Measurements from ENCODE around the gene ELL2. TPM values are rescaled to one million over a fixed set of nuclear protein-coding genes. Genes with fewer than 3 reads are reported as not detected.

Gene ELL2
- total RNA-seq, 2 donors from 2014 or later = 83.9 to 248 TPM

DNA sequence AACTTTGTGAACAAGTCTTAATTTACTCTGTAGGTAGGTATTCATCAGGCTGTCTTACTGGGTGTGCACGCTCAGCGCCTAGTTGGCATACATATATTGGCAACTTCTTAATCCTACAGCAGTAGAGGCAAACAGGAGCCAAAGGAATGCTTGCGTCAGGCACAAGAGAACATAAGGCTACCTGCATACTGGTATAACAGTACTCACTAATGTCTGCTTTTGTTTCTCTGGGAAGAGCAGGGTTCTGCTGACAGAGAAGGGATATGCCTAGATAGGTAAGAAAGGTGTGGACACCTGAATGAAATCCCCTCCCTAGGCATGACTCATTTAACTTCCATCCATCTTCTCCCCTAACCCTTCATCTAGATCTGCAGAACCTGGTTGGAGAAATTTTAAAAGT is 40.1 kb downstream of the ELL2 start:
- Histone ChIP-seq H3K27me3 (replicated peaks; ENCODE audit: insufficient read depth) (no peaks in the 10 kb centered on the region), H3K36me3 (no peaks in the 10 kb centered on the region), H3K9me3 (no peaks in the 10 kb centered on the region), H3K27ac (no peak overlapping the region), H3K4me1 (ENCODE audit: control insufficient read depth in 1 of 2, low read depth in 2 of 2) (peaks cover 53 to 59% of the 10 kb centered on the region in 2 donors), H3K4me3 (no peak overlapping the region)
- ATAC-seq (ENCODE audit: insufficient number of reproducible peaks, low FRiP score, low read depth) = no peak
- DNase-seq (ENCODE audit: low spot score) = no peak
- TF ChIP-seq, protein P1, sequence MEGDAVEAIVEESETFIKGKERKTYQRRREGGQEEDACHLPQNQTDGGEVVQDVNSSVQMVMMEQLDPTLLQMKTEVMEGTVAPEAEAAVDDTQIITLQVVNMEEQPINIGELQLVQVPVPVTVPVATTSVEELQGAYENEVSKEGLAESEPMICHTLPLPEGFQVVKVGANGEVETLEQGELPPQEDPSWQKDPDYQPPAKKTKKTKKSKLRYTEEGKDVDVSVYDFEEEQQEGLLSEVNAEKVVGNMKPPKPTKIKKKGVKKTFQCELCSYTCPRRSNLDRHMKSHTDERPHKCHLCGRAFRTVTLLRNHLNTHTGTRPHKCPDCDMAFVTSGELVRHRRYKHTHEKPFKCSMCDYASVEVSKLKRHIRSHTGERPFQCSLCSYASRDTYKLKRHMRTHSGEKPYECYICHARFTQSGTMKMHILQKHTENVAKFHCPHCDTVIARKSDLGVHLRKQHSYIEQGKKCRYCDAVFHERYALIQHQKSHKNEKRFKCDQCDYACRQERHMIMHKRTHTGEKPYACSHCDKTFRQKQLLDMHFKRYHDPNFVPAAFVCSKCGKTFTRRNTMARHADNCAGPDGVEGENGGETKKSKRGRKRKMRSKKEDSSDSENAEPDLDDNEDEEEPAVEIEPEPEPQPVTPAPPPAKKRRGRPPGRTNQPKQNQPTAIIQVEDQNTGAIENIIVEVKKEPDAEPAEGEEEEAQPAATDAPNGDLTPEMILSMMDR (IDR thresholded peaks at IDR 0.05) = no peak

DNA sequence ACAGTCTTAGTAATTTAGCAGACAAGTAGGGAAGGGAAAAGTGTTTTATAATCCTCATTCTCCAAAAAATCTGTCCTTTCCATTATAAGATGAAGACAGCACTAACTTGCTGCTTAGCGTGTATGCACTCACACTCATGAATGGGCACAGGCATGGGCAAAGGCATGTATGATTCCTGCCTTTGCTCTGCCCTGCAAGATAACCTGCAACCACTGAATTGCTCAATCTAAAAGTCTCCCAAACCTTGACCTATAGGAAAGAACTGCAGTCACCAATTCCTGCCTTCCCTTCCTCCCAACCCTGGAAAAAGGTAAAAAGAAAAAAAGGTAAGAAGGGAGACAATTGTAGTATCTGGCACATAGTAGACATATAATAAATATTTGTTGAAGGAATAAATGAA is 40.8 kb downstream of the ELL2 start:
- Histone ChIP-seq H3K27ac (no peak overlapping the region), H3K4me1 (ENCODE audit: control insufficient read depth in 1 of 2, low read depth in 2 of 2) (peaks cover 51 to 61% of the 10 kb centered on the region in 2 donors), H3K36me3 (no peaks in the 10 kb centered on the region), H3K9me3 (no peaks in the 10 kb centered on the region), H3K4me3 (no peak overlapping the region), H3K27me3 (replicated peaks; ENCODE audit: insufficient read depth) (no peaks in the 10 kb centered on the region)
- DNase-seq (ENCODE audit: low spot score) (no peak), ATAC-seq (ENCODE audit: insufficient number of reproducible peaks, low FRiP score, low read depth) (no peak)
- TF ChIP-seq, protein P1 (IDR thresholded peaks at IDR 0.05) = no peak

DNA sequence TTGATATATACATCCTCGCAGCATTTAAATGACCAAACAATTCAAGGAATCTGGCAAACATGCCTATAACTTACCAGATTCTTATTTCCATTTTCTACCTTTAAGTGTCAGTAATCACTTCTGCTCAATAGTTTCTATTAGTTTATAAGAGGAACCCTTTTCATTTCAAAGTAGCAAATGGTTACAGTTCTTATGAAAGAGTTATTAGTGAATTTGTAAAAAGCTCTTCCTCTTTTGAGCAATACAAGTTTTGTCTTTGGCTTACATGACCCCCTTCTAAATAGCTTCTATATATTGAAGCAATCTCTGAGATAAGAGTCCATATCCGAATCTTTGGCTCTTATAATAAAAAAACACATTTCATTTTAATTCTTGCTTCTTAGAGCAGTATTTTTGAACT is 42.0 kb downstream of the ELL2 start:
- H3K4me3 ChIP-seq = no peak overlapping the region
- H3K36me3 ChIP-seq = no peaks in the 10 kb centered on the region
- no peaks in the 10 kb centered on the region for H3K27me3 ChIP-seq (replicated peaks; ENCODE audit: insufficient read depth)
- H3K4me1 ChIP-seq (ENCODE audit: control insufficient read depth in 1 of 2, low read depth in 2 of 2) = peaks cover 44 to 57% of the 10 kb centered on the region in 2 donors
- TF ChIP-seq, protein P1 (IDR thresholded peaks at IDR 0.05) = no peak
- ATAC-seq (ENCODE audit: insufficient number of reproducible peaks, low FRiP score, low read depth) = no peak
- H3K27ac ChIP-seq = no peak overlapping the region
- H3K9me3 ChIP-seq = no peaks in the 10 kb centered on the region
- no peak for DNase-seq (ENCODE audit: low spot score)

DNA sequence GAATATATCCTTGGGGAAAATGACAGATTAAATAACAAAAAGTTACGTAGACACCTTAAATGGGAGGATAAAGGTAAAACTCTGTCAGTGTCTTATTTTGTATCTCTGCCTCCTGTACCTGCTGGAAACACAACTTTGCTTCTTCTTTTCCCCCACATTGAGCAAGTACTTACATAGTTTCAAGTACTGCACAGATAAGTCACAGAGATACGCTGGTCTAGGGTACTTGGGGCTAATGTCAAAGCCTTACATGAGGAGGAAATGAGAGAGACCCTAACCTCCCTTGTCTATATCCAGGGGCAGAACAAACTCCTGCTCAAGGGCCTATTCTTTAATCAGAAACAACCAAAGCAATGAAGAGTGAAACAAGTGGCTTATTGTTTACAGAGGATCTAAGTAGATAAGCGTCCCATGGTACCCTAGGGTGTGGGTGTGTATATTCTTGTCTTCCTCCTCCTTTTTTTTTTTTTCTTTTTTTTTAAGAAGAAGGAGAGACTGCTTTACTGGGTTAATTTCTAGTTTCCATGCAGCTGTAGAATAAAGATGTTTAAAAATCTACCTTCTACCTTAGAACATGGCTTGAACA is 43.1 kb downstream of the ELL2 start:
- ATAC-seq (ENCODE audit: insufficient number of reproducible peaks, low FRiP score, low read depth) = no peak
- no peaks in the 10 kb centered on the region for H3K9me3 ChIP-seq

DNA sequence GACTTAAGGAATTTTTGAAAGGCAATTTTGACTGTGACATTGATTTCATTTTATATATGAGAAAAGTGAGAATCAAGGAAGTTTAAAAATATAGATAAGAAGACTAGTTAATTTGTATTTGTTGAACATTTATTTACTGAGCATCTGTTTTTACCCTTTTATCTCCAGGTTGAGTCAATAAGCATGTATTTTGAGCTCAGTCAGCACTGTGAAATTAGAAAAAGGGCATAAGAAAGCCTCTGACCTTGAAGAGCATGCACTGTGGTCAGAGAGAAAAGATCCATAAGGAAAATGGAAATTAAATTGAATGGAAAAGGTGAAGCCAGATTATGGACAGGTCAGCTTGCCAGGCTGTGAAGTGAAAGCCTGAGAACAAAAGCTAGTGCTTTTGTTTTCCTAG is 44.4 kb downstream of the ELL2 start:
- H3K36me3 ChIP-seq = peaks cover 4% of the 10 kb centered on the region
- H3K9me3 ChIP-seq = no peaks in the 10 kb centered on the region
- no peak for ATAC-seq (ENCODE audit: insufficient number of reproducible peaks, low FRiP score, low read depth)
- no peak overlapping the region for H3K27ac ChIP-seq
- H3K27me3 ChIP-seq (replicated peaks; ENCODE audit: insufficient read depth) = no peaks in the 10 kb centered on the region
- peaks cover 31 to 40% of the 10 kb centered on the region in 2 donors for H3K4me1 ChIP-seq (ENCODE audit: control insufficient read depth in 1 of 2, low read depth in 2 of 2)
- TF ChIP-seq, protein P1 (IDR thresholded peaks at IDR 0.05) = no peak
- H3K4me3 ChIP-seq = no peak overlapping the region
- no peak for DNase-seq (ENCODE audit: low spot score)

More for the DNA sequence above, 43.1 kb downstream of the ELL2 start:
- H3K4me1 ChIP-seq (ENCODE audit: control insufficient read depth in 1 of 2, low read depth in 2 of 2) = peaks cover 34 to 46% of the 10 kb centered on the region in 2 donors
- DNase-seq (ENCODE audit: low spot score) = no peak
- no peak overlapping the region for H3K4me3 ChIP-seq
- no peaks in the 10 kb centered on the region for H3K36me3 ChIP-seq
- no peak overlapping the region for H3K27ac ChIP-seq
- TF ChIP-seq, protein P1 (IDR thresholded peaks at IDR 0.05) = no peak
- H3K27me3 ChIP-seq (replicated peaks; ENCODE audit: insufficient read depth) = no peaks in the 10 kb centered on the region
